ENCODE data around the gene THOP1.
"Not testable (repeated sequence)": the region's sequence is repeated elsewhere in the genome, so short reads cannot be mapped to it uniquely, and the experiment has no call there.

THOP1 gene

GRCh38 chr19:2782936-2783780 lies 2.1 kb upstream of the THOP1 start, which contains the start of gene SGTA:
Gene SGTA (minus strand): TSS chr19:2783273. CDS start chr19:2769068, 14,205 bp downstream.
- DNase-seq = peak; percentile 98

GRCh38 chr19:2783781-2784145 lies 1.5 kb upstream of the THOP1 start:
- no peak for DNase-seq

- DNase-seq = no peak
These were observed 1.8 kb downstream of the THOP1 start for GRCh38 chr19:2787115-2787514.

- DNase-seq = no peak
These were observed 2.9 kb downstream of the THOP1 start for GRCh38 chr19:2788237-2788636.

GRCh38 chr19:2790194-2790556 lies 4.9 kb downstream of the THOP1 start:
- no peak for DNase-seq

- no peak for DNase-seq
These were observed 5.4 kb downstream of the THOP1 start for GRCh38 chr19:2790557-2791271.

- DNase-seq = no peak
These were observed 6.1 kb downstream of the THOP1 start for GRCh38 chr19:2791440-2791839.

GRCh38 chr19:2791876-2792275 lies 6.6 kb downstream of the THOP1 start:
- DNase-seq = no peak

GRCh38 chr19:2792666-2793065 lies 7.4 kb downstream of the THOP1 start:
- DNase-seq = not testable (repeated sequence)

- DNase-seq = no peak
These were observed 7.8 kb downstream of the THOP1 start for GRCh38 chr19:2793126-2793525.

- DNase-seq = no peak
These were observed 8.3 kb downstream of the THOP1 start for GRCh38 chr19:2793577-2793976.

- DNase-seq = no peak
These were observed 10.7 kb downstream of the THOP1 start for GRCh38 chr19:2795827-2796658.

- no peak for DNase-seq
These were observed 11.5 kb downstream of the THOP1 start for GRCh38 chr19:2796659-2797266.

- no peak for DNase-seq
These were observed 12.0 kb downstream of the THOP1 start for GRCh38 chr19:2797280-2797679.

- no peak for DNase-seq
These were observed 12.9 kb downstream of the THOP1 start for GRCh38 chr19:2798158-2798685.

- DNase-seq = no peak
These were observed 13.4 kb downstream of the THOP1 start for GRCh38 chr19:2798733-2799132.

GRCh38 chr19:2799273-2800020 lies 14.1 kb downstream of the THOP1 start:
- no peak for DNase-seq

- no peak for DNase-seq
These were observed 15.2 kb downstream of the THOP1 start for GRCh38 chr19:2800506-2800905.

- no peak for DNase-seq
These were observed 17.5 kb downstream of the THOP1 start for GRCh38 chr19:2802826-2803225.

GRCh38 chr19:2803486-2804155 lies 18.3 kb downstream of the THOP1 start:
- no peak for DNase-seq

All from activated naive CD4-positive, alpha-beta T cell treated with Interleukin-2 at 50 U/mL for 16 hours (primary cell).